Activated T-cell treated with anti-CD3 and anti-CD28 coated beads, Interleukin-2, amount 50 U/mL, for 4 hours (primary cell): ENCODE data around the gene WNT1. TPM values are rescaled to one million over a fixed set of nuclear protein-coding genes. Genes with fewer than 3 reads are reported as not detected.
A peak's percentile ranks its signal among the peaks of the same experiment; 100 is the strongest.

Experiments
- ATAC-seq, 2 donors: fragments of 200-7000 bp; cut with Tn5 transposase; one replicate each; pipeline ENCODE4 v1.10.0; 2021
- DNase-seq: peaks from one replicate; pipeline ENCODE4 v3.0.0-alpha.2; 2020
- H3K27me3 Mint-ChIP-seq: one replicate; pipeline ENCODE4 v1.8.0; 2021; ENCODE audit warnings: low read depth, mixed read lengths
- H3K36me3 Mint-ChIP-seq: one replicate; pipeline ENCODE4 v1.8.0; 2022; ENCODE audit warnings: mixed read lengths; ENCODE audit not compliant: insufficient read depth
- H3K4me1 Mint-ChIP-seq: one replicate; pipeline ENCODE4 v1.8.0; 2021; ENCODE audit warnings: low read depth, mixed read lengths
- H3K4me3 Mint-ChIP-seq: one replicate; pipeline ENCODE4 v1.8.0; 2021; ENCODE audit warnings: mild to moderate bottlenecking, moderate library complexity, mixed read lengths
- H3K9me3 Mint-ChIP-seq: one replicate; pipeline ENCODE4 v1.8.0; 2021; ENCODE audit warnings: mixed read lengths
- total RNA-seq, 3 donors: library from RNA; stranded (reverse); gene quantifications; one replicate each; pipeline ENCODE4 v1.2.1, GENCODE V29; 2021

WNT1 gene
- total RNA-seq, 3 donors from 2014 or later: not detected

DNA sequence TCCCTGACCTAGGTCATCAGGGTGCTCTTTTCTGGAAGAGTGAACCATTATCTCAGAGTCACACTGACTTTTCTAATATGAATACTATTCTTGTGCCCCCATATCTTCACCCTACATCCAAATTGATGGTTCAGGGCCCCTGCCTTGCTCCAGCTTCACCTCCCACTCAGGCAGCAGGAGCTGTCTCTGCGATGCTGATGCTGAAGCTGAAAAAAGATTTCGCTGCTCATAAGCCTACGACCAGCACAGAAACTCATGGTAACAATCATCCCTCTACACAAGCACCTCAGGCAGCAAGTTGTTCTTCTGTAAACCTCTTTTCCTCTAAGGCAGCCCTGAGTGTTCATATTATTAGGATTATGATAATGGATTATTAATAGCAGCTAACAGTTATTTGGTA lies 24.1 kb upstream of the WNT1 start:
- Mint-ChIP-seq H3K9me3 (no peaks in the 10 kb centered on the region), H3K27me3 (no peaks in the 10 kb centered on the region), H3K4me1 (peaks cover 47% of the 10 kb centered on the region), H3K36me3 (peaks cover 13% of the 10 kb centered on the region), H3K4me3 (no peak overlapping the region)
- ATAC-seq: no peak
- no peak for DNase-seq

- no peaks in the 10 kb centered on the region for H3K27me3 Mint-ChIP-seq
- no peaks in the 10 kb centered on the region for H3K9me3 Mint-ChIP-seq
- H3K36me3 Mint-ChIP-seq: peaks cover 9% of the 10 kb centered on the region
- H3K4me1 Mint-ChIP-seq: peaks cover 47% of the 10 kb centered on the region
- ATAC-seq (no peak), DNase-seq (no peak)
- peak overlapping the region; percentile 96 for H3K4me3 Mint-ChIP-seq
Measured at GRCh38 chr12:48954841-48955501, 23.2 kb upstream of the WNT1 start.

DNA sequence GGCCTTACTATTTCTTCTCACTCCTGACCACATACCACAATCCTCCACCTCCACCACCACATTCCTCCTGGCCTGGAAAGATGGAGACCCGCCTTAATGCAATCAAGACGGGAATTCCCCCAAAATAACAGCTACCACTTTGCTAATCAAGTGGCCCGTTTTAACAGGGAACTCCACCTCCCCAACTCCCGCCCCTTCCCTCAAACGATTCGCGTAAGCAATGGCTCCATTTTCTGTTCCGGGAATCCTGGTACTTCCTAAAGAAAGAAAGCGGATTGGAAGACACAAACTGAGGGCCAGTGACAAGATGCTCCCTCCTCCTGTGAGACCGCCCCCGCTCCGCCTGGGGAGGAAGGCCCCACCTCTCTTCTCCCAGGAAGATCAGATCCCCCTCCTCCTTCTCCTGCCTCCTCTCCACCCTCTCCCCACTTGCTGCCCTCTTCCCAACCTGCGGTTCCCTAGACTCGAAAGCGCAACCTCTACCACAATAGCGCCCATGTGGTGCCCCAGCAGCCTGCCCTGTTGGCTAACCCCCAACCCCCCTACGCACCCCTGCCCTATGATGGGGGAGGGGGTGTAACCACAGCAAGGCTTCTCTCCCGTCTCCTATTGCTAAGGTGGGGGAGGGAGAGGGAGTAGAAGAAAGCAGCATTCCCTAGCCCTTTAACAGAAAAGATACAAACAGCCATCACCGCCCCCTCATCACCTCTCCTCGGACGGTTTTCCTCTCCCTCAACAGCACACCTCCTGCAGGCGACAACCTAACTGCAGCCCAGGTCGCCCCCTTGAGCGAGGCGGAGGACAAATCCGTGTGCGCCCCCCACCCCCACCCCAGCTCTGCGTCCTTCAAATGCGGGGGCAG lies 21.6 kb upstream of the WNT1 start:
- Mint-ChIP-seq H3K4me1 (peaks cover 44% of the 10 kb centered on the region), H3K4me3 (peak overlapping the region; percentile 96), H3K36me3 (peaks cover 9% of the 10 kb centered on the region), H3K27me3 (no peaks in the 10 kb centered on the region), H3K9me3 (no peaks in the 10 kb centered on the region)
- DNase-seq (no peak), ATAC-seq (peak; percentile 38)

- H3K36me3 Mint-ChIP-seq: peaks cover 6% of the 10 kb centered on the region
- no peaks in the 10 kb centered on the region for H3K9me3 Mint-ChIP-seq
- peak; percentile 98 to 99 for ATAC-seq
- peak; percentile 92 for DNase-seq
- H3K27me3 Mint-ChIP-seq: no peaks in the 10 kb centered on the region
- peaks cover 41% of the 10 kb centered on the region for H3K4me1 Mint-ChIP-seq
- H3K4me3 Mint-ChIP-seq: peak within 1 kb of the TSS; percentile 96
Measured at GRCh38 chr12:48957141-48958048, 20.7 kb upstream of the WNT1 start, which contains the start of gene ARF3. Gene ARF3, minus strand, starts transcription at chr12:48957487. Its CDS starts 16,392 bp downstream, at chr12:48941095.

- no peaks in the 10 kb centered on the region for H3K9me3 Mint-ChIP-seq
- H3K4me3 Mint-ChIP-seq: peak overlapping the region; percentile 96
- peaks cover 3% of the 10 kb centered on the region for H3K36me3 Mint-ChIP-seq
- peaks cover 35% of the 10 kb centered on the region for H3K4me1 Mint-ChIP-seq
- no peak for DNase-seq
- no peak for ATAC-seq
- H3K27me3 Mint-ChIP-seq: no peaks in the 10 kb centered on the region
Measured at GRCh38 chr12:48958049-48958388, 20.1 kb upstream of the WNT1 start.

GRCh38 chr12:48960834-48961233 lies 17.3 kb upstream of the WNT1 start:
- H3K4me3 Mint-ChIP-seq: no peak overlapping the region
- H3K9me3 Mint-ChIP-seq: no peaks in the 10 kb centered on the region
- no peaks in the 10 kb centered on the region for H3K36me3 Mint-ChIP-seq
- ATAC-seq (no peak), DNase-seq (no peak)
- peaks cover 16% of the 10 kb centered on the region for H3K4me1 Mint-ChIP-seq
- no peaks in the 10 kb centered on the region for H3K27me3 Mint-ChIP-seq

DNA sequence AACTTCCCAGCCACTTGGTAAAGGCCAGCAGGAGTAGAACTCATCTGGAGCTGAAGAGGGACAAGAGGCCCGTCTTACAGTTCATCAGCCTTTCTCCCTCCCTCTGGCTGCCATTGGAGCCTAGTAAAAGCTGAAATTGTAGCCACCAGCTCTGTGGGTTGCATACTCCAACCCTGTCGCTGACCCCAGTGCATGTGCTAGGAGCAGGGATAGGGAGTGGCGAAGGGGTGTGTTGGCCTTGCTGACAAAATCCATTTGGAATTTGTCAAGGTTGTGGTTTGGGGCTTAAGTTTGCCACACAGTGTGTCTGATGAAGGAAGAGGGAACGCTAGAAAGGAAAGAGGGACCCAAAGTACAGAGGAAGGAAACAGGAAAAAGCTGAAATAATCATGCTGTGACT lies 16.8 kb upstream of the WNT1 start:
- no peak for DNase-seq
- Mint-ChIP-seq H3K4me3 (no peak overlapping the region), H3K9me3 (no peaks in the 10 kb centered on the region), H3K4me1 (peaks cover 11% of the 10 kb centered on the region), H3K27me3 (no peaks in the 10 kb centered on the region), H3K36me3 (no peaks in the 10 kb centered on the region)
- no peak for ATAC-seq

- Mint-ChIP-seq H3K27me3 (no peaks in the 10 kb centered on the region), H3K9me3 (no peaks in the 10 kb centered on the region), H3K4me1 (peaks cover 6% of the 10 kb centered on the region), H3K4me3 (no peak overlapping the region), H3K36me3 (no peaks in the 10 kb centered on the region)
- DNase-seq (no peak), ATAC-seq (no peak)
Measured at GRCh38 chr12:48961801-48962200, 16.3 kb upstream of the WNT1 start.

GRCh38 chr12:48965298-48965838 lies 12.8 kb upstream of the WNT1 start:
- no peak for DNase-seq
- H3K4me3 Mint-ChIP-seq: no peak overlapping the region
- H3K27me3 Mint-ChIP-seq: peaks cover 7% of the 10 kb centered on the region
- peak in 1 of 2 donors; percentile 36 for ATAC-seq
- no peaks in the 10 kb centered on the region for H3K36me3 Mint-ChIP-seq
- H3K4me1 Mint-ChIP-seq: peaks cover 14% of the 10 kb centered on the region
- no peaks in the 10 kb centered on the region for H3K9me3 Mint-ChIP-seq

GRCh38 chr12:48966177-48966895 lies 11.8 kb upstream of the WNT1 start:
- no peaks in the 10 kb centered on the region for H3K9me3 Mint-ChIP-seq
- H3K36me3 Mint-ChIP-seq: no peaks in the 10 kb centered on the region
- no peak overlapping the region for H3K4me3 Mint-ChIP-seq
- H3K4me1 Mint-ChIP-seq: peaks cover 24% of the 10 kb centered on the region
- no peak for DNase-seq
- no peak for ATAC-seq
- peaks cover 17% of the 10 kb centered on the region for H3K27me3 Mint-ChIP-seq

DNA sequence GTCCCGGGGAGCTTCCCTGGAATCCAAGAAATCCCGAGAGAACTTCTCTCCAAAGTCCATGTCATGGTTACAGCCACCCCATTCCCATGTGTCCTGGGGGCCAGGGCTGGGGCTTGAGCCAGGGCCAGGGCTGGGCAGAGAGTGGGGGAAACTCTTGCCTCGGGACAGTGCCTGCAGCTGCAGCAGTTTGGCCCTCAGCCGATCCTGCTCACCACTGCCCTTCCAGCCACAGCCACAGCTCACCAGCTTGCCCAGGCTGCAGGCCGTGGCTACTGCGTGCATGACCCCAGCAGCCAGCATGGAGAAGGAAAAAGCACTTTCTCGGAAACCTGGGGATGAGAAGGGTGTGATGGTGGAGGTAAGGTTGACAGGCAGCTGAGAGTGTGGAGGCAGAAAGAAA lies 10.1 kb upstream of the WNT1 start:
- Mint-ChIP-seq H3K4me3 (no peak overlapping the region), H3K36me3 (no peaks in the 10 kb centered on the region), H3K9me3 (no peaks in the 10 kb centered on the region), H3K27me3 (peaks cover 29% of the 10 kb centered on the region), H3K4me1 (peaks cover 35% of the 10 kb centered on the region)
- no peak for ATAC-seq
- DNase-seq: no peak

DNA sequence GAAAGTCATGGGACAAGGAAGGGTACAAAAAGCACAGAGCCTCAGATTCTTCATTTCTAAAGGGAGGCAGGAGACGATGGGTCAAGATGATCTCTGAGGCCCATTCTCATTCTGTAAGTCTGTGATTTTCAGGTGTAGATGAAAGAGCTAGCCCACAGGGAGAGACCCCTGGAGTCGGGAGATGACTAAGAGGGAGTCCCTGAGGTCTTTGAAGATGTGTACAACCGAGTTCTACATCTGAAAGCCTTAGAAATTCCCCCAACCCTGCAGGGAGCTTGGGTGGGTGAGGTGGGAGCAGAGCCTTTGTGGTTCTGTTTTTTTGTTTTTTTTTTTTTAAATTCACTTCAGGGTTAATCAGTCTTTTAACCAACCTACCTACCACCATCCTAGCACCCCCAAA lies 9.7 kb upstream of the WNT1 start:
- no peaks in the 10 kb centered on the region for H3K9me3 Mint-ChIP-seq
- H3K27me3 Mint-ChIP-seq: peaks cover 34% of the 10 kb centered on the region
- no peak overlapping the region for H3K4me3 Mint-ChIP-seq
- ATAC-seq (no peak), DNase-seq (no peak)
- H3K36me3 Mint-ChIP-seq: no peaks in the 10 kb centered on the region
- H3K4me1 Mint-ChIP-seq: peaks cover 35% of the 10 kb centered on the region

GRCh38 chr12:48969160-48969771 lies 8.9 kb upstream of the WNT1 start:
- DNase-seq: no peak
- Mint-ChIP-seq H3K9me3 (no peaks in the 10 kb centered on the region), H3K27me3 (peaks cover 41% of the 10 kb centered on the region), H3K36me3 (no peaks in the 10 kb centered on the region), H3K4me3 (peak overlapping the region; percentile 16), H3K4me1 (peaks cover 35% of the 10 kb centered on the region)
- ATAC-seq: no peak
